ENCODE measurements around the gene GDPD3.

Gene GDPD3

DNA sequence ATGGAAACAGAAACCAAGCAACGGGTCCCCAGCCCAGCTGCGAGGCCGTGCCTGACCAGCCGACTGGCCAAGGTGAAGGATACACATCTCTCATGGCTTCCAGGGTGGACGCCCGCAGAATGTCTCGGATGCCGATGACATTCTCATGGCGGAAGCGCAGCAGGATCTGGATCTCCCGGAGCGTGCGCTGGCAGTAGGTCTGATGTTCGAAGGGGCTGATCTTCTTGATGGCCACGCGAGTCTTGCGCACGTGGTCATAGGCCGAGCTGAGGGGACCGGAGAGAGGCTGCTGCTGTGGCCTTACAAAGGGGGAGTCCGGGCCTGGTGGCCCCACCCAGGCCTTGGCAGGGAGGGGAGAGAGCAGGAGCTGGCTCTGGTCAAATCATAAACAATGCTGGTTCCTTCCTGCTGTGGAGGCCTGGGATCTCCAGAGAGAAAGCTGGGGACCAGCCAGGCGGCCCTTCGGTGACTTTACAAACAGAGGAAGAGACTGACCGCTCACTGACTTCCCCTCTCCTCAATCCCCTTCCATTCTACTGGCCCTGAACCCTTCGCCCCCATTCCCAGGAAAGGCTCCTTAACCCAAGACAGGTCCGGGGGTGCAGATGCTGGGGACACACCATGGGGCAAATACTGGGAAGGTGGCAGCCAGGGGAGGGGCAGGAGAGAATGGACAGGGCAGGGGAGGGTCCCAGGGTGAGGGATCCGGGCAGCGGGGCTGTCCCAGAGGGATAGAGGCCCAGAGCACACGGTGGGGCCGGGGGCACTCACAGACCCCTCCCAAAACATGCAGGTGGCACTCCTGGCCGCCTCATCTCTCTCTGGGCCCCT is 8.6 kb upstream of the GDPD3 start:
- Histone ChIP-seq H3K9me2 (replicated peaks; ENCODE audit: control insufficient read depth, low read length) (no peaks in the 10 kb centered on the region), H3K27me3 (ENCODE audit: control insufficient read depth, low read length) (peaks cover 4% of the 10 kb centered on the region; the same call in 1 of the 2 replicates), H3K4me3 (ENCODE audit: low read length) (peak overlapping the region; percentile 75), H3K79me2 (ENCODE audit: control insufficient read depth, low read length) (peaks cover 6% of the 10 kb centered on the region), H4K20me1 (ENCODE audit: control insufficient read depth, insufficient read depth, low read depth, low read length) (no peaks in the 10 kb centered on the region), H3K4me2 (ENCODE audit: low read length) (peak overlapping the region; percentile 82), H3K27ac (ENCODE audit: low read depth, low read length) (no peak overlapping the region), H3K4me1 (ENCODE audit: control insufficient read depth, low read length) (peaks cover 40% of the 10 kb centered on the region), H3K36me3 (ENCODE audit: control insufficient read depth, low read length) (peaks cover 24% of the 10 kb centered on the region), H3F3A (ENCODE audit: control insufficient read depth, insufficient read depth) (0 out of 2 replicates have a peak, but pooled peaks cover 5% of the 10 kb centered on the region), H3K9me3 (ENCODE audit: control insufficient read depth, insufficient read depth, low read length) (no peaks in the 10 kb centered on the region)
- TF ChIP-seq CTCF (IDR thresholded peaks at IDR 0.05; ENCODE audit: low read depth, low read length, poor library complexity, severe bottlenecking), result no peak
- no peak for TF ChIP-seq EZH2phosphoT487 (IDR thresholded peaks at IDR 0.05; ENCODE audit: borderline replicate concordance, low read length)

- Histone ChIP-seq H4K20me1 (ENCODE audit: control insufficient read depth, insufficient read depth, low read depth, low read length) (no peaks in the 10 kb centered on the region), H3K27me3 (ENCODE audit: control insufficient read depth, low read length) (peaks cover 4% of the 10 kb centered on the region; the same call in 1 of the 2 replicates), H3K4me1 (ENCODE audit: control insufficient read depth, low read length) (peaks cover 34% of the 10 kb centered on the region), H3K4me2 (ENCODE audit: low read length) (no peak overlapping the region), H3K79me2 (ENCODE audit: control insufficient read depth, low read length) (peaks cover 6% of the 10 kb centered on the region), H3K9me2 (replicated peaks; ENCODE audit: control insufficient read depth, low read length) (no peaks in the 10 kb centered on the region), H3K4me3 (ENCODE audit: low read length) (no peak overlapping the region), H3K36me3 (ENCODE audit: control insufficient read depth, low read length) (peaks cover 28% of the 10 kb centered on the region), H3K9me3 (ENCODE audit: control insufficient read depth, insufficient read depth, low read length) (no peaks in the 10 kb centered on the region), H3K27ac (ENCODE audit: low read depth, low read length) (no peak overlapping the region), H3F3A (ENCODE audit: control insufficient read depth, insufficient read depth) (0 out of 2 replicates have a peak, but pooled peaks cover 5% of the 10 kb centered on the region)
- TF ChIP-seq CTCF (IDR thresholded peaks at IDR 0.05; ENCODE audit: low read depth, low read length, poor library complexity, severe bottlenecking) (no peak), EZH2phosphoT487 (IDR thresholded peaks at IDR 0.05; ENCODE audit: borderline replicate concordance, low read length) (no peak)
Measured at GRCh38 chr16:30120340-30121105, 7.2 kb upstream of the GDPD3 start.

DNA sequence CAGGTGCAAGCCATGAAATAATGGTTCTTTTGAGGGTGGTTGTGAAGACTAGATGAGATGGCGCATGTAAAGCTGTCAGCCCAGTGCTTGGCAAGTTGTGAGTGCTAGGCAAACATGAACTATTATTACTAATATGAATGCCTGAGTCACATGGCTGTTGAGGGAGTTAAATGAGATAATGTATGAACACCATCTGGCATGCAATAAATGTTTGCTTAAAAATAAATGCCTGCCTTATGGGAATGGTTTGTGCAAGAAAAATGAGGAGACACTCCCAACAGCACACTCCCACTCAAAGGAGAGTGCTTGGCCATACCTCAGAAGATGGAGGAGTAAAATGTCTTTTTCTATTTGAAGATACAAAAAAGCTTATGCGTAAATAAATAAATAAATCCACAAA is 6.1 kb upstream of the GDPD3 start:
- TF ChIP-seq CTCF (IDR thresholded peaks at IDR 0.05; ENCODE audit: low read depth, low read length, poor library complexity, severe bottlenecking) (no peak), EZH2phosphoT487 (IDR thresholded peaks at IDR 0.05; ENCODE audit: borderline replicate concordance, low read length) (no peak)
- H3K36me3 ChIP-seq (ENCODE audit: control insufficient read depth, low read length), result peaks cover 28% of the 10 kb centered on the region
- H3F3A ChIP-seq (ENCODE audit: control insufficient read depth, insufficient read depth), result 0 out of 2 replicates have a peak, but pooled peaks cover 5% of the 10 kb centered on the region
- no peak overlapping the region for H3K4me3 ChIP-seq (ENCODE audit: low read length)
- H3K9me2 ChIP-seq (replicated peaks; ENCODE audit: control insufficient read depth, low read length), result no peaks in the 10 kb centered on the region
- H3K27ac ChIP-seq (ENCODE audit: low read depth, low read length), result no peak overlapping the region
- no peak overlapping the region for H3K4me2 ChIP-seq (ENCODE audit: low read length)
- H3K79me2 ChIP-seq (ENCODE audit: control insufficient read depth, low read length), result peaks cover 6% of the 10 kb centered on the region
- peaks cover 45% of the 10 kb centered on the region for H3K4me1 ChIP-seq (ENCODE audit: control insufficient read depth, low read length)
- H3K9me3 ChIP-seq (ENCODE audit: control insufficient read depth, insufficient read depth, low read length), result no peaks in the 10 kb centered on the region
- H3K27me3 ChIP-seq (ENCODE audit: control insufficient read depth, low read length), result peaks cover 3% of the 10 kb centered on the region; the same call in 1 of the 2 replicates
- H4K20me1 ChIP-seq (ENCODE audit: control insufficient read depth, insufficient read depth, low read depth, low read length), result no peaks in the 10 kb centered on the region
